Activated CD4-positive, alpha-beta T cell treated with anti-CD3 and anti-CD28 coated beads, Interleukin-2, Interleukin-4, amounts not matched to agents 100 ng/mL and 50 ng/mL, durations not matched to agents 16 hours and 8 hours (primary cell): ENCODE results near the gene ETV6.
"Not testable (repeated sequence)": the region's sequence is repeated elsewhere in the genome, so short reads cannot be mapped to it uniquely, and the experiment has no call there.

Source experiments
- DNase-seq: peaks from one replicate; pipeline ENCODE4 v3.0.0-alpha.2; 2020; ENCODE audit warnings: low spot score

ETV6 gene

GRCh38 chr12:11649413-11650285 lies at the start of gene ETV6:
Gene ETV6, plus strand, starts transcription at chr12:11649674. Its CDS starts 454 bp downstream, at chr12:11650128.
- DNase-seq: peak; percentile 91

DNA sequence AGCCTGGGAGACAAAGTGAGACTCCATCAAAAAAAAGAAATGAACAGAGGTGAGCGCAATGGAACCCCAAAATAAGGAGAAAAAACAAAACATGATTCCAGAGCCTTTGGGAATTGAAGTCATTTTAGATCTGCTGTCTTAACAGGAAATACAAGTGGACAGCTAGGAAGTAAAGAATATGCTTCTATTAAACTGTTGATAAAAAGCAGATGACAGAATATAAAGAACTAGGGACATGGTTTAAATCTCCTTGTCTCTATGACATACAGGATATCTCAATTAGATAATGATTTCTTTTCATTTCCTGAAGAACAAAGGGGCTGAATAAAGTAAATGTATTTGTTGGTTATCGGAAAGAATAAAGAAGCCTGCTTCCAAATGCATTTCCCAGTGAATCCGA lies 49.3 kb upstream of the ETV6 start:
- DNase-seq: no peak

GRCh38 chr12:11601647-11602046 lies 47.8 kb upstream of the ETV6 start:
- DNase-seq: no peak

DNA sequence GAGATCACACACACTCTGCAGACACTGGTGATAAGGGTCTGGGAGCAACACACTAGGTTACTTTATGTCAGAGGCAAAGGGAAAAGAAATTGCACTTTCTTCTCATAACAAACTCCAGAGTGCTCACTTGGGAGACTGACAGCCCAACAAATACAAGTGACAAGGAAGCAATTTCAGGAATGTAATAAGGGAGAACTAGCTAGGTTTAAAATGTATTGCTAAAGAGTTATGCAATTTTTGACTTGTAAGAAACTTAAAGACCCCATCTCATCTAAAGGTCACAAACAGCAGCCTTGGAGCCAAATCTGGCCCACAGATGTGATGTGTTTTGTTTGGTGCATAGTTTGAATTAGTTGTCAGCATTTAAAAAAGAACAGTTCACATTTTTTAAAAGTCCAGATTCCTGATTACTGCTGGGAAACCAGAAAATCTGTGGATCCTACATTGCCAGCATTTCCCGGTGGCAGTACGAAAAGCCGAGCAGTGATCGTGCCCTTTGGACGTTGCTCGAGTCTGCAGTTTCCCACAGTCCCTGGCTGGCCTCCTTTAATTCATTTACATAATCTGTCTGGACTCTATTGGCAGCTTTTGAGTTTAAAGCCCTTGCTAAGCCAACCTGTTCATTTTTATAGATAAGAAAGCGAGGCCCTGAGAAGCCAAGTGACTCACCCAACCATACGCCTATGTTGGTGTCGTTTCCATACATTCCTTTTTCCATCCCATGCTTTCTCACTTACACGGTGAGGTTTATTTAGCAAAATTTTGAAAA lies 42.0 kb upstream of the ETV6 start:
- DNase-seq: no peak

GRCh38 chr12:11609045-11609444 lies 40.4 kb upstream of the ETV6 start:
- DNase-seq: no peak

- DNase-seq: no peak
These were observed 34.0 kb upstream of the ETV6 start for GRCh38 chr12:11615481-11615880.

GRCh38 chr12:11618046-11618445 lies 31.4 kb upstream of the ETV6 start:
- DNase-seq: no peak

- DNase-seq: peak; percentile 4
These were observed 27.6 kb upstream of the ETV6 start for GRCh38 chr12:11621797-11622423.

- DNase-seq: no peak
These were observed 26.6 kb upstream of the ETV6 start for GRCh38 chr12:11622876-11623281.

- DNase-seq: no peak
These were observed 26.1 kb upstream of the ETV6 start for GRCh38 chr12:11623382-11623781.

GRCh38 chr12:11624116-11624515 lies 25.4 kb upstream of the ETV6 start:
- DNase-seq: no peak

- DNase-seq: not testable (repeated sequence)
These were observed 21.8 kb upstream of the ETV6 start for GRCh38 chr12:11627709-11628108.

GRCh38 chr12:11628353-11628752 lies 21.1 kb upstream of the ETV6 start:
- no peak for DNase-seq

GRCh38 chr12:11630046-11630706 lies 19.3 kb upstream of the ETV6 start:
- DNase-seq: no peak

GRCh38 chr12:11631288-11631687 lies 18.2 kb upstream of the ETV6 start:
- no peak for DNase-seq

DNA sequence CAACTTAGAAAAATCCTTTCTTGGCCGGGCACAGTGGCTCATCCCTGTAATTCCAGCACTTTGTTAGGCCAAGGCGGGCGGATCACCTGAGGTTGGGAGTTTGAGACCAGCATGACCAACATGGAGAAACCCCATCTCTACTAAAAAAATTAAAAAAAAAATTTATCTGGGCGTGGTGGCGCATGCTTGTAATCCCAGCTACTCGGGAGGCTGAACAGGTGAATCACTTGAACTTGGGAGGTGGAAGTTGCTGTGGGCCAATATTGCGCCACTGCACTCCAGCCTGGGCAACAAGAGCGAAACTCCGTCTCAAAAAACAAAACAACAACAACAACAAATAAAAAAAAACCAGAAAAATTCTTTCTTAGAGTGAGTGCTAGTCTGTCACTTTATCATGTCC lies 17.6 kb upstream of the ETV6 start:
- DNase-seq: not testable (repeated sequence)

- no peak for DNase-seq
These were observed 15.5 kb upstream of the ETV6 start for GRCh38 chr12:11633968-11634367.

GRCh38 chr12:11635341-11635740 lies 14.1 kb upstream of the ETV6 start:
- DNase-seq: no peak

GRCh38 chr12:11638315-11638916 lies 11.1 kb upstream of the ETV6 start:
- no peak for DNase-seq

DNA sequence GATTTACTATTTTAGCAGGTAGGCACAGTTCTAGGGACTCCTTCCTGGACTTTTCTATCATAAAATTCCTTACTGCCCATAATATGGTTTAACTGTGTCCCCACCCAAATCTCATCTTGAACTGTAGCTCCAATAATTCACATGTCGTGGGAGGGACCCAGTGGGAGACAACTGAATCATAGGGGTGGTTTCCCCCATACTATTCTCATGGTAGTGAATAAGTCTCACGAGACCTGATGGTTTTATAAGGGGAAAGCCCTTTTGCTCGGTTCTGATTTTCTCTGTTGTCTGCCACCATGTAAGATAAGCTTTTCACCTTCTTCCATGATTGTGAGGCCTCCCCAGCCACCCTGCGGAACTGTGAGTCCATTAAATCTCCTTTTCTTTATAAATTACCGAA lies 10.0 kb upstream of the ETV6 start:
- DNase-seq: no peak

- no peak for DNase-seq
These were observed 8.0 kb upstream of the ETV6 start for GRCh38 chr12:11641522-11641921.

- no peak for DNase-seq
These were observed 6.7 kb upstream of the ETV6 start for GRCh38 chr12:11642785-11643184.
